ENCODE data around the gene DDX1.
"Not testable (repeated sequence)": the region's sequence is repeated elsewhere in the genome, so short reads cannot be mapped to it uniquely, and the experiment has no call there.

The DDX1 gene

DNA sequence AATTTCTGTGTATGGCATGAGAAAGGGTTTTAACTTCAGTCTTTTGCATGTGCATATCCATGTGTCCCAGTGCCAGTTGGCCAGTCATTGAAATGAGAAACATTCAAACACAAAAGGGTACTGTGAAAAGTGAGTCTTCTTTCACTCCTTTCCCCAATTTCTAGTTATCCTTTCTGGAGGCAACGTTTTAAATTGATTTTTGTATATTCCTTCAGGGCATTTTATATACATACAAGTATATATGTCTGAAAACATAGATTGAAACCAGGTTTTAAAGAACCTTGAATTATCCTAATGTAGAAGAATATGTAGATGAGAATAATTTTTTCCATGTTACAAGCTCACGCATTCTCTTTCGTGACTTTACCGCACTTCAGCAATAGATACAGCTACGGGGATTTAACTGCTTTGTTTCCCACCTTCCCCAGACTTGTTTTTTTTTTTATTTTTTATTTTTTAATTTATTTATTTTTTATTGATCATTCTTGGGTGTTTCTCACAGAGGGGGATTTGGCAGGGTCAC is 18.8 kb downstream of the DDX1 start:
- no peak for DNase-seq (ENCODE audit: low read depth)
- Histone ChIP-seq H3K36me3 (ENCODE audit: control insufficient read depth, insufficient read depth, low read length, severe bottlenecking) (peaks cover 67% of the 10 kb centered on the region), H3K9me3 (ENCODE audit: control insufficient read depth, low read length) (no peaks in the 10 kb centered on the region), H3K27me3 (replicated peaks; ENCODE audit: control insufficient read depth, insufficient read depth, low read length) (no peaks in the 10 kb centered on the region), H3K4me1 (ENCODE audit: control insufficient read depth, insufficient read depth, low read length) (peaks cover 15% of the 10 kb centered on the region), H3K9ac (ENCODE audit: low read length) (no peak overlapping the region), H3K4me3 (ENCODE audit: low read length) (no peak overlapping the region)

DNA sequence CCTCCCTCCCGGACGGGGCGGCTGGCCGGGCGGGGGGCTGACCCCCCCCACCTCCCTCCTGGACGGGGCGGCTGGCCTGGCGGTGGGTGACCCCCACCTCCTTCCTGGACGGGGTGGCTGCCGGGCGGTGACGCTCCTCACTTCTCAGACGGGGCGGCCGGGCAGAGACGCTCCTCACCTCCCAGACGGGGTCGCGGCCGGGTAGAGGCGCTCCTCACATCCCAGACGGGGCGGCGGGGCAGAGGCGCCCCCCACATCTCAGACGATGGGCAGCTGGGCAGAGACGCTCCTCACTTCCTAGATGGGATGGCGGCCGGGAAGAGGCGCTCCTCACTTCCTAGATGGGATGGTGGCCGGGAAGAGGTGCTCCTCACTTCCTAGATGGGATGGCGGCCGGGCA is 20.4 kb downstream of the DDX1 start:
- H3K36me3 ChIP-seq (ENCODE audit: control insufficient read depth, insufficient read depth, low read length, severe bottlenecking): peaks cover 64% of the 10 kb centered on the region

DNA sequence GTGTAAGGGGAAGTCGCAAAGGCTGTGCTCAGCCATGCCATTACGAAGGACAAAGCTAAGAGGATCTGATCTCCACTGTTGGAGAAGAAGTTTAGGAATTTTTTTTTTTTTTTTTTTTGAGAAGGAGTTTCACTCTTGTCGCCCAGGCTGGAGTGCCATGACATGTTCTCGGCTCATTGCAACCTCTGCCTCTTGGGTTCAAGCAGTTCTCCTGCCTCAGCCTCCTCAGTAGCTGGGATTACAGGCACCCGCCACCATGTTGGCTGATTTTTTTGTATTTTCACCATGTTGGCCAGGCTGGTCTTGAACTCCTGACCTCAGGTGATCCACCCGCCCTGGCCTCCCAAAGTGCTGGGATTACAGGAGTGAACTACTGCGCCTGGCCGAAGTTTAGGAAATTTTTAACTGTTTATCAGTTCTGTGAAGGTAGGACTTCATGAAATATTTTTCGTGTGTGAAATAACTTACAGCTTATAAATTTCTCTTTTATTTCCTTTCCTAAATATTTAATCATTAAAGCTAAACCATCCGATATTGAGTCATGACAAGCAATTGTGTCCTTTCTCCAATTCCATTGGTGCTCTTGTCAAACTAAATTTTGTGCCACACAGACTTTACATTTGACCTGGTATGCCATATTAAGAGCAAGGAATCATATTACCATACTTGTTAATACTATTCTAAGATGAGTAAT is 22.2 kb downstream of the DDX1 start:
- Histone ChIP-seq H3K9me3 (ENCODE audit: control insufficient read depth, low read length) (no peaks in the 10 kb centered on the region), H3K4me1 (ENCODE audit: control insufficient read depth, insufficient read depth, low read length) (peaks cover 16% of the 10 kb centered on the region), H3K9ac (ENCODE audit: low read length) (no peak overlapping the region), H3K27me3 (replicated peaks; ENCODE audit: control insufficient read depth, insufficient read depth, low read length) (no peaks in the 10 kb centered on the region), H3K36me3 (ENCODE audit: control insufficient read depth, insufficient read depth, low read length, severe bottlenecking) (peaks cover 64% of the 10 kb centered on the region), H3K4me3 (ENCODE audit: low read length) (no peak overlapping the region)
- no peak for DNase-seq (ENCODE audit: low read depth)

More for the DNA sequence above, 20.4 kb downstream of the DDX1 start:
- H3K9ac ChIP-seq (ENCODE audit: low read length); H3K9me3 ChIP-seq (ENCODE audit: control insufficient read depth, low read length); DNase-seq (ENCODE audit: low read depth); H3K4me3 ChIP-seq (ENCODE audit: low read length); H3K27me3 ChIP-seq (replicated peaks; ENCODE audit: control insufficient read depth, insufficient read depth, low read length): not testable (repeated sequence)
- H3K4me1 ChIP-seq (ENCODE audit: control insufficient read depth, insufficient read depth, low read length): peaks cover 16% of the 10 kb centered on the region

DNA sequence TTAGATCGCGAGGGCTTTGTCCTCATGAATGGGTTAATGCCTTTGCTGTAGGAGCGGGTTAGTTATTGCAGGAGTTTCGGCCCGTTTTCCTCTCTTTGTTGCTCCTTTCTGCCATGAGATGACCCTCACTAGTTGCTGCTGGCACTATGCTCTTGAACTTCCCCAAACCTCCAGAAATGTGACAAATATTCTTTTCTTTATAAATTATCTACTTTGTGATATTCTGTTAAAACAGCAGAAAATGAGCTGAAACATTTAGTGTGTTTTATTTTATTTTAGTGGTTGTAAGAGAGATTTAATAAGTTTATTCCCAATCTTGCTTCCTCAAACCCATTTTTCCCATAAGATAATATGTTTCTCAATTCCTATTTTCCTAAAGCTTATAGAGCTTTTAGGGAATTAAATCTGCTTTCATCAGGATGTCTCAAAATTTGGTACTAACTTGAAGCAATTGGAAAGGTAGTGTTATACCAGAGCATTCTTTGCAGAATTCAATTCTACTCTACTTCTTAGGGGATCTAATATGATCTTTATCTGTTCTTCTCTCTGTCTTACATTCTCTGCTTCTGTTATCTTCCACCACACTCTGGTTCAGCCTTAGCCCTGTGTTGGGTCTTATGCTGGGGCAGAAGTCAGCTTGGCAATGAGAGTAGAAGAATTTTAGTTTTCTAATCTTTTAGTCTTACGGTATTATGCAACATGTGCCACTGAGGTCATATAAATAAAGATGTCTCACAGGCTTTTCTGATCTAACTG is 23.1 kb downstream of the DDX1 start:
- Histone ChIP-seq H3K27me3 (replicated peaks; ENCODE audit: control insufficient read depth, insufficient read depth, low read length) (no peaks in the 10 kb centered on the region), H3K36me3 (ENCODE audit: control insufficient read depth, insufficient read depth, low read length, severe bottlenecking) (peaks cover 64% of the 10 kb centered on the region), H3K4me1 (ENCODE audit: control insufficient read depth, insufficient read depth, low read length) (peaks cover 16% of the 10 kb centered on the region), H3K9me3 (ENCODE audit: control insufficient read depth, low read length) (no peaks in the 10 kb centered on the region), H3K9ac (ENCODE audit: low read length) (no peak overlapping the region), H3K4me3 (ENCODE audit: low read length) (no peak overlapping the region)
- no peak for DNase-seq (ENCODE audit: low read depth)

GRCh38 chr2:15615301-15615920 is 23.7 kb downstream of the DDX1 start:
- H3K4me3 ChIP-seq (ENCODE audit: low read length): no peak overlapping the region
- DNase-seq (ENCODE audit: low read depth): no peak
- H3K9ac ChIP-seq (ENCODE audit: low read length): no peak overlapping the region
- peaks cover 16% of the 10 kb centered on the region for H3K4me1 ChIP-seq (ENCODE audit: control insufficient read depth, insufficient read depth, low read length)
- H3K36me3 ChIP-seq (ENCODE audit: control insufficient read depth, insufficient read depth, low read length, severe bottlenecking): peaks cover 64% of the 10 kb centered on the region
- H3K27me3 ChIP-seq (replicated peaks; ENCODE audit: control insufficient read depth, insufficient read depth, low read length): no peaks in the 10 kb centered on the region
- H3K9me3 ChIP-seq (ENCODE audit: control insufficient read depth, low read length): no peaks in the 10 kb centered on the region

DNA sequence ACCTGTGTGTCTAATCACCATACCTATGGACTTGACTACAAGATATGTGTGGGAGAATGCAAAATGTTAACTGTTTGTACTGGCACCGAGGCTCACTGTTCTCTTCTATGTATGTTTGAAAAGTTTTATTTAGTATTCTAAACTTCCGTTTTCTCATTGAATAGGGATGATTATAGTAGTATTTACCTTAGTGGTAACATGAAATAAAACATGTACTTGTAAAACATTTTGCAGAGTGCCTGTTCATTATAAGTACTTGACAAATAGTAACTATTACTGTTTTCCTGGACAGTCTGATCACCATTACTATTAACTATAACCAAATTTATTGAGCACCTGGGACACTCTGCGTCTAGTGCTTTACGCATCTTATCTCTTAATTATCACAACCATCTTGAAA is 24.8 kb downstream of the DDX1 start:
- Histone ChIP-seq H3K9ac (ENCODE audit: low read length) (no peak overlapping the region), H3K9me3 (ENCODE audit: control insufficient read depth, low read length) (no peaks in the 10 kb centered on the region), H3K27me3 (replicated peaks; ENCODE audit: control insufficient read depth, insufficient read depth, low read length) (no peaks in the 10 kb centered on the region), H3K36me3 (ENCODE audit: control insufficient read depth, insufficient read depth, low read length, severe bottlenecking) (peaks cover 72% of the 10 kb centered on the region), H3K4me1 (ENCODE audit: control insufficient read depth, insufficient read depth, low read length) (peaks cover 16% of the 10 kb centered on the region), H3K4me3 (ENCODE audit: low read length) (no peak overlapping the region)
- no peak for DNase-seq (ENCODE audit: low read depth)

DNA sequence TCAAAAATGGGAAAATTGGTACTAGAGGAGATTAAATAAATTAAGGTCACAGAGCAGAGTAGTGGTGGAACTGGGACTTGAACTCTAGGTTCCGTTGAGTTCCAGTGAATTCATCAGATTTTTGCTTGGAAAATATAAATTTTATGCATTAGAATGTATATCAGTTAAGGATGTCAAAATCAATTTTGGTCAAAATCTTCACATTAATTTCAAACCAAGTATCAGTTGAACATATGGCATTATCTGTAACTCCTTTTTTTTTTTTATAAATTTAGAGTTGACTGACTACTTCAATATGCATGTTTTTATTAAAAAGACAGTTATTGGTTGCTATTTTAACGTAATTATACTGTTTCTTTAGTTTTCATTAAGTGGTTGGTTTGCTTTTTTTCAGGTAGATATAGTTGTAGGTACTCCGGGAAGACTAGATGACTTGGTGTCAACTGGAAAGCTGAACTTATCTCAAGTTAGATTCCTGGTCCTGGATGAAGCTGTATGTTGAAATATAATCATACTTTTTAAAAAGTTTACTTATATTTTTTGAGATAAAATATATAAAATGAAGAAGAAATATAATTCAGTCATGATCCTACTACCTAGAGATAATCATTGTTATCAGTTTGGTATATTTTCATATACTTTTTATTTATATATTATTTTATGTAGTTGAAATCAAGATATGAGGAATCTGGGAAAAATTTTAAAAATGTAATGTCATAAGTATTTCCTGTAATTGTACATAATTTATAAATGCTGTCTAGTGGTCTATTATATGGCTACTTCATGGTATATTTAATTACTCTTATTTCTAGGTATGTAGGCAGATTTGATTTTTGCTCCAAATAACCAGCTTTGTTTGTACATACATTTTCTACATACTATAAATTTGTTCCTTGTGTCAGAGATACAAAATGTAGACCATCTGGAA is 25.4 kb downstream of the DDX1 start:
- DNase-seq (ENCODE audit: low read depth): no peak
- Histone ChIP-seq H3K27me3 (replicated peaks; ENCODE audit: control insufficient read depth, insufficient read depth, low read length) (no peaks in the 10 kb centered on the region), H3K4me1 (ENCODE audit: control insufficient read depth, insufficient read depth, low read length) (peaks cover 16% of the 10 kb centered on the region), H3K36me3 (ENCODE audit: control insufficient read depth, insufficient read depth, low read length, severe bottlenecking) (peaks cover 78% of the 10 kb centered on the region), H3K9me3 (ENCODE audit: control insufficient read depth, low read length) (no peaks in the 10 kb centered on the region), H3K4me3 (ENCODE audit: low read length) (no peak overlapping the region), H3K9ac (ENCODE audit: low read length) (no peak overlapping the region)

GRCh38 chr2:15617778-15618448 is 26.2 kb downstream of the DDX1 start:
- no peaks in the 10 kb centered on the region for H3K27me3 ChIP-seq (replicated peaks; ENCODE audit: control insufficient read depth, insufficient read depth, low read length)
- H3K9me3 ChIP-seq (ENCODE audit: control insufficient read depth, low read length): no peaks in the 10 kb centered on the region
- no peak overlapping the region for H3K9ac ChIP-seq (ENCODE audit: low read length)
- DNase-seq (ENCODE audit: low read depth): no peak
- H3K4me3 ChIP-seq (ENCODE audit: low read length): no peak overlapping the region
- peaks cover 16% of the 10 kb centered on the region for H3K4me1 ChIP-seq (ENCODE audit: control insufficient read depth, insufficient read depth, low read length)
- peaks cover 86% of the 10 kb centered on the region for H3K36me3 ChIP-seq (ENCODE audit: control insufficient read depth, insufficient read depth, low read length, severe bottlenecking)

DNA sequence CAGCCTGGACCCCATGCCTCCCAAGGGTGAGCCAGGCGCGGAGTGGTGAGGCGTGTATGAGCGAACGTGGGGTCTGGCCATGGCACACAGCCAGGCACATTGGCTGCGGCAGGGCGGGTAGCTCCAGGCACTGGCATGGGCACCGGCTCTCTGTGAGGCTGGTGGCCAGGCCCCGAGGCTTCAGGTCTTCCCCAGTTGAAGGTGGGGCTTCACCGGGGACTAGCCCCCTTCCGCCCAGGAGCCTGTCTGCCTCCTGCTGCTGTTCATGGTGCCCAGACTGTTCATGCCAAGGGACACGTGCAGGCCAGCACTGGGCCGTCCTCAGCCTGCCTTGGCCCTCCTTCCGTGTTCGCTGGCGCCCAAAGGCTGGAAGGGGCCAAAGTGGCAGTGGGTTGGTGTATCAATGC is 26.8 kb downstream of the DDX1 start:
- Histone ChIP-seq H3K36me3 (ENCODE audit: control insufficient read depth, insufficient read depth, low read length, severe bottlenecking) (peaks cover 87% of the 10 kb centered on the region), H3K9me3 (ENCODE audit: control insufficient read depth, low read length) (no peaks in the 10 kb centered on the region), H3K4me1 (ENCODE audit: control insufficient read depth, insufficient read depth, low read length) (peaks cover 16% of the 10 kb centered on the region), H3K4me3 (ENCODE audit: low read length) (no peak overlapping the region), H3K9ac (ENCODE audit: low read length) (no peak overlapping the region), H3K27me3 (replicated peaks; ENCODE audit: control insufficient read depth, insufficient read depth, low read length) (no peaks in the 10 kb centered on the region)
- DNase-seq (ENCODE audit: low read depth): no peak

DNA sequence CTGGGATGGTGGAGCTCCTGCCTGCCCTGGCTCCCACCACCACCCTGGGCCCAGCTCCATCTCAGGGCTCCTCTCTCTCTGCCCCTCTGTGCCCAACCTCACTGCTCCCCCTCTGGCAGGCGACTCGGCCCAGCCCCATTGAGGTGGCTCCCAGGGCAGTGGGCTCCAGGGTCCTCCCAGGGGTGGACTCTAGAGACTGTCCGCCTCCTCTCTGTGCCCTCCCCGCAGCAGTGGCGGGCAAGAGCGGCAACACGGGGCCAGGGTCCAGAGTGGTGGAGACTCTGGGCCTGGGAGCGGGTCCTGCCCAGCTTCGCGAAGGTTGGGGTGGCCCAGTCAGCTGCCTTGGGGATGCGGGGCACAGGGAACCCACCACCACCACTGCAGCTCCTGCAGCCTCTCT is 27.4 kb downstream of the DDX1 start:
- Histone ChIP-seq H3K4me3 (ENCODE audit: low read length) (no peak overlapping the region), H3K9me3 (ENCODE audit: control insufficient read depth, low read length) (no peaks in the 10 kb centered on the region), H3K4me1 (ENCODE audit: control insufficient read depth, insufficient read depth, low read length) (peaks cover 15% of the 10 kb centered on the region), H3K36me3 (ENCODE audit: control insufficient read depth, insufficient read depth, low read length, severe bottlenecking) (peaks cover 88% of the 10 kb centered on the region), H3K27me3 (replicated peaks; ENCODE audit: control insufficient read depth, insufficient read depth, low read length) (no peaks in the 10 kb centered on the region), H3K9ac (ENCODE audit: low read length) (no peak overlapping the region)
- no peak for DNase-seq (ENCODE audit: low read depth)

All from adipocyte (in vitro differentiated cells).